Jurkat, Clone E6-1 (cell line): Measurements from ENCODE around the gene SUMF1.

Experiments
- DNase-seq: peaks from one replicate; pipeline ENCODE4 v3.0.0-alpha.2; 2011; ENCODE audit warnings: low read depth, low spot score
- H3K4me3 ChIP-seq: 2 replicates; pipeline ENCODE4 v1.5.1; 2011; ENCODE audit warnings: mild to moderate bottlenecking, low read length, control low read depth, moderate library complexity

The SUMF1 gene

GRCh38 chr3:4323246-4324027 is 143.6 kb downstream of the SUMF1 start:
- no peak for DNase-seq
- H3K4me3 ChIP-seq = no peak overlapping the region

- H3K4me3 ChIP-seq = no peak overlapping the region
- DNase-seq = no peak
Measured at GRCh38 chr3:4322635-4323034, 144.4 kb downstream of the SUMF1 start.

GRCh38 chr3:4321732-4322131 is 145.3 kb downstream of the SUMF1 start:
- DNase-seq = no peak
- H3K4me3 ChIP-seq = no peak overlapping the region

- H3K4me3 ChIP-seq = no peak overlapping the region
- no peak for DNase-seq
Measured at GRCh38 chr3:4320096-4320911, 146.8 kb downstream of the SUMF1 start.

GRCh38 chr3:4314688-4315087 is 152.4 kb downstream of the SUMF1 start:
- no peak for DNase-seq
- H3K4me3 ChIP-seq = no peak overlapping the region

GRCh38 chr3:4313606-4314293 is 153.3 kb downstream of the SUMF1 start:
- H3K4me3 ChIP-seq = no peak overlapping the region
- DNase-seq = no peak

GRCh38 chr3:4311496-4311895 is 155.6 kb downstream of the SUMF1 start:
- no peak for DNase-seq
- no peak overlapping the region for H3K4me3 ChIP-seq
